Transverse colon (tissue), 3 donors: ENCODE measurements around the gene METTL5.

Experiments
- POLR2A ChIP-seq: fragments of 450-650 bp; IDR thresholded peaks from one replicate; pipeline ENCODE4 v1.6.1; 2016; ENCODE audit warnings: antibody characterized with exemption, mild to moderate bottlenecking, moderate library complexity
- POLR2AphosphoS5 ChIP-seq, 3 donors: sonication (generic); formaldehyde crosslinking; IDR thresholded peaks; one replicate each; pipeline ENCODE4 v1.6.1; 2016; ENCODE audit warnings: antibody characterized with exemption in 3 of 3

- TF ChIP-seq POLR2A (no peak), POLR2AphosphoS5 (IDR thresholded peaks at IDR 0.05) (no peak)
Measured at GRCh38 chr2:169838743-169839489, 14.2 kb upstream of the METTL5 start.
